Activated CD8-positive, alpha-beta T cell treated with anti-CD3 and anti-CD28 coated beads for 36 hours (primary cell): ENCODE measurements around the gene FCMR. TPM values are rescaled to one million over a fixed set of nuclear protein-coding genes. Genes with fewer than 3 reads are reported as not detected.

ENCODE experiments used
- ATAC-seq: fragments of 200-7000 bp; cut with Tn5 transposase; one replicate; pipeline ENCODE4 v1.10.0; 2021; ENCODE audit warnings: mild to moderate bottlenecking, moderate library complexity
- CTCF ChIA-PET: fragments of 350-600 bp; sonication (Branson Sonifier 250); formaldehyde crosslinking; loops from one replicate; lab custom pipeline; 2021; ENCODE audit warnings: antibody characterized with exemption; lab: Charles Lee
- POLR2A ChIA-PET: fragments of 350-600 bp; sonication (Branson Sonifier 250); formaldehyde crosslinking; loops from one replicate; lab custom pipeline; 2021; ENCODE audit warnings: antibody characterized with exemption; lab: Charles Lee
- DNase-seq: peaks from one replicate; pipeline ENCODE4 v3.0.0-alpha.2; 2020
- H3K27ac Mint-ChIP-seq: one replicate; pipeline ENCODE4 v1.8.0; 2021; ENCODE audit warnings: mild to moderate bottlenecking, mixed read lengths
- H3K27me3 Mint-ChIP-seq: one replicate; pipeline ENCODE4 v1.8.0; 2021; ENCODE audit warnings: mixed read lengths
- H3K36me3 Mint-ChIP-seq: one replicate; pipeline ENCODE4 v1.8.0; 2021; ENCODE audit warnings: low read depth, mixed read lengths
- H3K4me1 Mint-ChIP-seq: one replicate; pipeline ENCODE4 v1.8.0; 2021; ENCODE audit warnings: low read depth, mixed read lengths
- H3K4me3 Mint-ChIP-seq: one replicate; pipeline ENCODE4 v1.8.0; 2021; ENCODE audit warnings: mild to moderate bottlenecking, moderate library complexity, mixed read lengths
- H3K9me3 Mint-ChIP-seq: one replicate; pipeline ENCODE4 v1.8.0; 2021; ENCODE audit warnings: mixed read lengths
- intact Hi-C: fragments of 100-400 bp; cut with micrococcal nuclease; formaldehyde crosslinking; loops from one replicate; pipeline ENCODE4 v1.10.0; 2022
- total RNA-seq, 2 experiments: library from RNA; stranded (reverse); gene quantifications; one replicate each; pipeline ENCODE4 v1.2.3, GENCODE V29; 2021
- TF ChIP-seq, protein P1 (sequence below): fragments of 200-600 bp; IDR thresholded peaks from one replicate; pipeline ENCODE4 v1.8.0; 2022; ENCODE audit warnings: antibody characterized with exemption, mild to moderate bottlenecking

FCMR gene
- total RNA-seq, 2 experiments from 2014 or later = 49.4 to 51.7 TPM

DNA sequence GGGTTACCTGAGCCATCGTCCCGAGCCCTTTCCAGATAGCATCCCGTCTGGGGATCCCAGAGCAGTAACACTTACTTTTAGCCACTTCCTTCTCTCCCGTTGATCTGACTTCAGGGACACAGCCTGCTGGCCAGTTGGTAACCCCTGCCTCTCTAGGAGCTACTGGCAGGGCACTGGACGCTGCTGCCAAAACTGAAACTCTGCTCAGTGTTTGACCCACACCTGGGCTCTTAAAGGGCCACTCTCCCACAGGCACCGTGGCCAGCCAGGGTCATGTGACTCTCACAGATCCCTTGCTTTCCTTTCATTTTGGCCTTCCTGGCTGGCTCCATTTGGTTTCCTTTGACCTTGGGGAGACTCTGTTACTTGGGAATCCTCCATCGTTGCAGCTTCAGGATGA, 24.5 kb upstream of the FCMR start, which contains the start of gene PIGR:
PIGR (minus strand) TSS at position 206 of the 400 bp plus-strand sequence. CDS start 5,935 bp downstream, outside the sequence.
- Mint-ChIP-seq H3K9me3 (no peaks in the 10 kb centered on the region), H3K4me1 (no peaks in the 10 kb centered on the region), H3K27ac (no peak within 1 kb of the TSS), H3K36me3 (no peaks in the 10 kb centered on the region), H3K27me3 (peaks cover 2% of the 10 kb centered on the region), H3K4me3 (no peak within 1 kb of the TSS)
- ATAC-seq (no peak), DNase-seq (no peak)
- ChIA-PET POLR2A (interaction anchor here (0.7 kb wide), 1 partner anchor 365 kb away, joined by 3 read pairs; no protein-coding TSS in a partner anchor), CTCF (interaction anchor here (0.8 to 2.9 kb wide), 7 partner anchors 10 to 220 kb away, joined by 3 to 13 read pairs (median 5); partner anchors contain the start of gene IL20)
- TF ChIP-seq, protein P1, sequence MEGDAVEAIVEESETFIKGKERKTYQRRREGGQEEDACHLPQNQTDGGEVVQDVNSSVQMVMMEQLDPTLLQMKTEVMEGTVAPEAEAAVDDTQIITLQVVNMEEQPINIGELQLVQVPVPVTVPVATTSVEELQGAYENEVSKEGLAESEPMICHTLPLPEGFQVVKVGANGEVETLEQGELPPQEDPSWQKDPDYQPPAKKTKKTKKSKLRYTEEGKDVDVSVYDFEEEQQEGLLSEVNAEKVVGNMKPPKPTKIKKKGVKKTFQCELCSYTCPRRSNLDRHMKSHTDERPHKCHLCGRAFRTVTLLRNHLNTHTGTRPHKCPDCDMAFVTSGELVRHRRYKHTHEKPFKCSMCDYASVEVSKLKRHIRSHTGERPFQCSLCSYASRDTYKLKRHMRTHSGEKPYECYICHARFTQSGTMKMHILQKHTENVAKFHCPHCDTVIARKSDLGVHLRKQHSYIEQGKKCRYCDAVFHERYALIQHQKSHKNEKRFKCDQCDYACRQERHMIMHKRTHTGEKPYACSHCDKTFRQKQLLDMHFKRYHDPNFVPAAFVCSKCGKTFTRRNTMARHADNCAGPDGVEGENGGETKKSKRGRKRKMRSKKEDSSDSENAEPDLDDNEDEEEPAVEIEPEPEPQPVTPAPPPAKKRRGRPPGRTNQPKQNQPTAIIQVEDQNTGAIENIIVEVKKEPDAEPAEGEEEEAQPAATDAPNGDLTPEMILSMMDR = no peak
- intact Hi-C loops = no loop called here

- intact Hi-C loops = no loop called here
- Mint-ChIP-seq H3K9me3 (no peaks in the 10 kb centered on the region), H3K36me3 (no peaks in the 10 kb centered on the region), H3K4me3 (no peak overlapping the region), H3K27me3 (peaks cover 2% of the 10 kb centered on the region), H3K27ac (no peak overlapping the region), H3K4me1 (no peaks in the 10 kb centered on the region)
- TF ChIP-seq, protein P1 = no peak
- no peak for ATAC-seq
- no peak for DNase-seq
- POLR2A ChIA-PET = no interaction called here
- CTCF ChIA-PET = interaction anchor here (0.8 to 2.9 kb wide), 5 partner anchors 10 to 136 kb away, joined by 3 to 13 read pairs (median 4); no protein-coding TSS in a partner anchor
These were observed 24.0 kb upstream of the FCMR start for GRCh38 chr1:206945779-206946178.

GRCh38 chr1:206944703-206945102, 23.0 kb upstream of the FCMR start:
- Mint-ChIP-seq H3K36me3 (no peaks in the 10 kb centered on the region), H3K4me1 (no peaks in the 10 kb centered on the region), H3K9me3 (no peaks in the 10 kb centered on the region), H3K27ac (no peak overlapping the region), H3K4me3 (no peak overlapping the region), H3K27me3 (peaks cover 2% of the 10 kb centered on the region)
- ChIA-PET POLR2A (interaction anchor here (1.0 kb wide), 1 partner anchor 36 kb away, joined by 3 read pairs; no protein-coding TSS in a partner anchor), CTCF (interaction anchor here (2.9 to 4.7 kb wide), 2 partner anchors 9 to 12 kb away, joined by 13 to 35 read pairs; no protein-coding TSS in a partner anchor)
- DNase-seq = no peak
- intact Hi-C loops = no loop called here
- TF ChIP-seq, protein P1 = no peak
- no peak for ATAC-seq

DNA sequence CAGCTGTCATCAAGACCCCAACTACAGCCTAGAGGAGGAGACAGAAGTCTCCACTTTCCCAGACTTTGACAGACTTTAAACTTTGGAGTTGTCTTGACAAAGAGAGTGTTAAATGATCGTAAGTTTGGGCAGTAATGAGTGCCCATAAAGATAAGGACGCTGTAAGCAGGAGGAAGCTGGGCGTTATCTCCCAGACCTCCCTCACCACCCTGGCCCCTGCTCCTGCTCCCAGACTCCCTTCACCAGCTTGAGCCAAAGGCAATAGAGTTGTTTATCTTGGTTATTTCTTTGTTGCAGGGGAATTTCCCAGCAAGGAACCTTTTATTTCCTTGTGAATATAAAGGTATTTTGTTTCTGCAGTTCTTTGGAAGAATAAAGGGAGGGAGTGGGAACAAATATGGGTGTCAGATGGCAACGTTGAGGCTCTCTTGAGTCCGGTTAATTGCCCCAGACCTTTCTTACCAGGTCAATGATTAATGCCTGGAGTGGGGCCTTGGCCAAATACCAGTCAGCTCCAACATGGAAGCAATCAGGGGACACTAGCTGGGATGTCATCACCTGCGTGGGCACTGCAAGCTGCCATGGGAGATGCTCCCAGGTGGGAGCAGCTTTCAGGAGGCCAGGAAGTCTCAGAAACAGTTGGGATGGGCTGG, 20.2 kb upstream of the FCMR start:
- intact Hi-C loops = no loop called here
- Mint-ChIP-seq H3K36me3 (no peaks in the 10 kb centered on the region), H3K27ac (no peak overlapping the region), H3K27me3 (peaks cover 2% of the 10 kb centered on the region), H3K4me3 (no peak overlapping the region), H3K9me3 (no peaks in the 10 kb centered on the region), H3K4me1 (no peaks in the 10 kb centered on the region)
- ChIA-PET POLR2A (interaction anchor here (1.1 kb wide), 1 partner anchor 9 kb away, joined by 4 read pairs; no protein-coding TSS in a partner anchor), CTCF (interaction anchor here (0.8 to 4.7 kb wide), 9 partner anchors 10 to 132 kb away, joined by 3 to 35 read pairs (median 6); partner anchors contain the start of gene IL20)
- DNase-seq (no peak), ATAC-seq (no peak)
- TF ChIP-seq, protein P1 = no peak

DNA sequence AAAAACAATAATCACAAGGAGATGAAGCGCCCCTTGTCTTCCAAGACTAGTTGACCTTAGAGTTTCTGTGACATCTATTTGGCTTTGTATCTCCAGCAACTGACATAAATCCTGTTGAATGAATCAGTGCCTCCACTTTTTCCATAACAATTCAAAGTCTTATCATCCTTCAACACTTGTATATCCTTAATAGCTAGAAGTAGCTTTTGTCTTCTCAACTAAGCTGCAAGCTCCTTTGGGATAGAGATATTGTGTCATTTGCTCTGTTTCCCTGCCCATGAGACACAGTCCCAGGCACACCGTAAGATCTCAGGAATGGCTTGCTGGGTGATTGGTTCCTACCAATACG, 18.8 kb upstream of the FCMR start:
- ATAC-seq (no peak), DNase-seq (no peak)
- TF ChIP-seq, protein P1 = no peak
- H3K9me3 Mint-ChIP-seq = no peaks in the 10 kb centered on the region
- ChIA-PET CTCF (interaction anchor here (1.2 to 4.7 kb wide), 3 partner anchors 8 to 131 kb away, joined by 3 to 35 read pairs (median 7); no protein-coding TSS in a partner anchor), POLR2A (no interaction called here)
- H3K4me3 Mint-ChIP-seq = no peak overlapping the region
- H3K36me3 Mint-ChIP-seq = no peaks in the 10 kb centered on the region
- H3K27ac Mint-ChIP-seq = no peak overlapping the region
- no peaks in the 10 kb centered on the region for H3K4me1 Mint-ChIP-seq
- intact Hi-C loops = no loop called here
- H3K27me3 Mint-ChIP-seq = peaks cover 2% of the 10 kb centered on the region
